HUES64 (cell line): Measurements from ENCODE around the gene YWHAH. TPM values are rescaled to one million over a fixed set of nuclear protein-coding genes. Genes with fewer than 3 reads are reported as not detected.

Source experiments
- H3K27ac ChIP-seq: 2 replicates; pipeline ENCODE4 v1.7.0; 2013; ENCODE audit warnings: low read depth, low read length, inconsistent platforms
- H3K27me3 ChIP-seq: 2 replicates; pipeline ENCODE4 v1.6.1; 2013; ENCODE audit warnings: mild to moderate bottlenecking, low read length; ENCODE audit not compliant: insufficient read depth
- H3K36me3 ChIP-seq: 2 replicates; pipeline ENCODE4 v1.6.1; 2013; ENCODE audit warnings: mild to moderate bottlenecking, low read length; ENCODE audit not compliant: insufficient read depth
- H3K4me1 ChIP-seq: 2 replicates; pipeline ENCODE4 v1.6.1; 2013; ENCODE audit warnings: mild to moderate bottlenecking, low read length, moderate library complexity; ENCODE audit not compliant: insufficient read depth
- H3K4me3 ChIP-seq: 2 replicates; pipeline ENCODE4 v1.5.1; 2013; ENCODE audit warnings: mild to moderate bottlenecking, low read length, moderate library complexity
- H3K9ac ChIP-seq: 2 replicates; pipeline ENCODE4 v1.6.1; 2013; ENCODE audit warnings: mild to moderate bottlenecking, low read depth, low read length
- H3K9me3 ChIP-seq: 2 replicates; pipeline ENCODE4 v1.6.1; 2013; ENCODE audit warnings: low read depth, low read length; ENCODE audit not compliant: insufficient read depth
- WGBS: fragments of 150-250, 120-280 bp; methylation state at CpG from one replicate; pipeline ENCODE4 v1.1.7; 2013; ENCODE audit warnings: missing lambda C conversion rate; 5-methylcytosine and 5-hydroxymethylcytosine counted together
- polyA plus RNA-seq, 2 experiments: library from polyadenylated mRNA; stranded (reverse); fragments of 50-300 nt; gene quantifications; one replicate each; pipeline ENCODE4 v1.2.3, GENCODE V29; 2013

YWHAH gene
- polyA plus RNA-seq (2013, experiment 1 of 2) = 226 TPM
- polyA plus RNA-seq (2013, experiment 2 of 2) = 217 TPM

GRCh38 chr22:31943978-31944699 is at the start of gene YWHAH:
Gene YWHAH (plus strand): TSS chr22:31944535. CDS start chr22:31944734, 199 bp downstream.
- Histone ChIP-seq H3K4me1 (peaks cover 20% of the 10 kb centered on the region), H3K27me3 (no peaks in the 10 kb centered on the region), H3K4me3 (peak within 1 kb of the TSS; percentile 99), H3K9me3 (no peaks in the 10 kb centered on the region), H3K36me3 (peaks cover 33% of the 10 kb centered on the region), H3K9ac (peak within 1 kb of the TSS; percentile 98), H3K27ac (peak within 1 kb of the TSS; percentile 98)
- WGBS = under 1% methylated on average over 86 of the region's 86 CpGs

- H3K9ac ChIP-seq = no peak overlapping the region
- no peak overlapping the region for H3K4me3 ChIP-seq
- H3K27ac ChIP-seq = no peak overlapping the region
- 96% methylated on average over 2 of the region's 2 CpGs for WGBS
- H3K4me1 ChIP-seq = peaks cover 14% of the 10 kb centered on the region; the same call in 1 of the 2 replicates
- H3K27me3 ChIP-seq = no peaks in the 10 kb centered on the region
- H3K36me3 ChIP-seq = peaks cover 15% of the 10 kb centered on the region
- no peaks in the 10 kb centered on the region for H3K9me3 ChIP-seq
Measured at GRCh38 chr22:31895411-31896123, 48.8 kb upstream of the YWHAH start.

GRCh38 chr22:31896472-31896871 is 47.9 kb upstream of the YWHAH start:
- WGBS = no CpG with 5 or more reads among the region's 1 CpG
- no peak overlapping the region for H3K4me3 ChIP-seq
- H3K36me3 ChIP-seq = peaks cover 15% of the 10 kb centered on the region
- peaks cover 8% of the 10 kb centered on the region; the same call in 1 of the 2 replicates for H3K4me1 ChIP-seq
- H3K9ac ChIP-seq = no peak overlapping the region
- H3K27ac ChIP-seq = no peak overlapping the region
- H3K9me3 ChIP-seq = no peaks in the 10 kb centered on the region
- no peaks in the 10 kb centered on the region for H3K27me3 ChIP-seq

- no peak overlapping the region for H3K4me3 ChIP-seq
- H3K36me3 ChIP-seq = peaks cover 24% of the 10 kb centered on the region
- 0 out of 2 replicates have a peak, but pooled peaks cover 3% of the 10 kb centered on the region for H3K4me1 ChIP-seq
- no peak overlapping the region for H3K9ac ChIP-seq
- 88% methylated on average over 16 of the region's 16 CpGs for WGBS
- no peaks in the 10 kb centered on the region for H3K27me3 ChIP-seq
- H3K27ac ChIP-seq = no peak overlapping the region
- no peaks in the 10 kb centered on the region for H3K9me3 ChIP-seq
Measured at GRCh38 chr22:31897842-31898805, 46.2 kb upstream of the YWHAH start.

GRCh38 chr22:31898926-31899325 is 45.4 kb upstream of the YWHAH start:
- 90% methylated on average over 2 of the region's 2 CpGs for WGBS
- H3K36me3 ChIP-seq = peaks cover 24% of the 10 kb centered on the region
- H3K9ac ChIP-seq = no peak overlapping the region

GRCh38 chr22:31899669-31900068 is 44.7 kb upstream of the YWHAH start:
- Histone ChIP-seq H3K36me3 (peaks cover 24% of the 10 kb centered on the region), H3K9me3 (no peaks in the 10 kb centered on the region), H3K9ac (no peak overlapping the region), H3K27me3 (no peaks in the 10 kb centered on the region), H3K27ac (no peak overlapping the region), H3K4me3 (no peak overlapping the region), H3K4me1 (0 out of 2 replicates have a peak, but pooled peaks cover 3% of the 10 kb centered on the region)
- 96% methylated on average over 3 of the region's 4 CpGs for WGBS

More at GRCh38 chr22:31898926-31899325, 45.4 kb upstream of the YWHAH start:
- H3K4me3 ChIP-seq = no peak overlapping the region
- no peaks in the 10 kb centered on the region for H3K27me3 ChIP-seq
- H3K27ac ChIP-seq = no peak overlapping the region
- H3K9me3 ChIP-seq = no peaks in the 10 kb centered on the region
- 0 out of 2 replicates have a peak, but pooled peaks cover 3% of the 10 kb centered on the region for H3K4me1 ChIP-seq

GRCh38 chr22:31901388-31902137 is 42.8 kb upstream of the YWHAH start:
- H3K36me3 ChIP-seq = peaks cover 25% of the 10 kb centered on the region
- H3K9ac ChIP-seq = no peak overlapping the region
- no peak overlapping the region for H3K4me3 ChIP-seq
- H3K4me1 ChIP-seq = 0 out of 2 replicates have a peak, but pooled peaks cover 3% of the 10 kb centered on the region
- no peaks in the 10 kb centered on the region for H3K9me3 ChIP-seq
- WGBS = 94% methylated on average over 6 of the region's 6 CpGs
- no peaks in the 10 kb centered on the region for H3K27me3 ChIP-seq
- H3K27ac ChIP-seq = no peak overlapping the region

GRCh38 chr22:31904651-31905050 is 39.7 kb upstream of the YWHAH start:
- Histone ChIP-seq H3K9me3 (no peaks in the 10 kb centered on the region), H3K4me1 (no peaks in the 10 kb centered on the region), H3K9ac (no peak overlapping the region), H3K36me3 (peaks cover 25% of the 10 kb centered on the region), H3K27ac (no peak overlapping the region), H3K4me3 (no peak overlapping the region), H3K27me3 (no peaks in the 10 kb centered on the region)
- 97% methylated on average over 3 of the region's 3 CpGs for WGBS

- Histone ChIP-seq H3K27ac (no peak overlapping the region), H3K4me1 (no peaks in the 10 kb centered on the region)
- WGBS = 94% methylated on average over 10 of the region's 10 CpGs
Measured at GRCh38 chr22:31905356-31905755, 39.0 kb upstream of the YWHAH start.

GRCh38 chr22:31906086-31906485 is 38.2 kb upstream of the YWHAH start:
- H3K4me1 ChIP-seq = no peaks in the 10 kb centered on the region
- no peaks in the 10 kb centered on the region for H3K9me3 ChIP-seq
- no peaks in the 10 kb centered on the region for H3K27me3 ChIP-seq
- WGBS = 97% methylated on average over 16 of the region's 16 CpGs
- H3K4me3 ChIP-seq = no peak overlapping the region
- H3K36me3 ChIP-seq = peaks cover 25% of the 10 kb centered on the region
- H3K9ac ChIP-seq = no peak overlapping the region
- no peak overlapping the region for H3K27ac ChIP-seq

More at GRCh38 chr22:31905356-31905755, 39.0 kb upstream of the YWHAH start:
- H3K36me3 ChIP-seq = peaks cover 25% of the 10 kb centered on the region
- H3K9me3 ChIP-seq = no peaks in the 10 kb centered on the region
- no peaks in the 10 kb centered on the region for H3K27me3 ChIP-seq
- no peak overlapping the region for H3K9ac ChIP-seq
- no peak overlapping the region for H3K4me3 ChIP-seq
